ENCODE data around the gene PLXDC2.
"Not testable (repeated sequence)": the region's sequence is repeated elsewhere in the genome, so short reads cannot be mapped to it uniquely, and the experiment has no call there.

The PLXDC2 gene

DNA sequence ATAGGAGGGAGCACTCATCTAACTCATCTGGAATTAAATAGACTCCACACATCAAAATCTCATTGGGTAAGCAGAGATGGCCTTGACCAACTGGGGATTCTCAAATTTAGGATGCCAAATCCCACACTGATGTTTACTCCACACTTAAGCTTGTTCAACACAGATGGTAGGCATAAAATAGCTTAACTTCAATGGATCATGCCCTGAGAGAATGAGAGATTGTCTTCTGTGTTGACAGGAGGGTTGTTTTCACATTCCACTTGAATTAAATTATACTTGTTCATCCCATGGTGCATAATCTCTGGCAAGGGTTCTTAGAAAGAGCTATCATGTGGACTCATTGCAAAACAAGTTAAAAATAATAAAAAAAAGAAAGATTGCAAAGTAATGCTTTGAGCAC, 391.4 kb downstream of the PLXDC2 start:
- H3K4me3 ChIP-seq: no peak overlapping the region
- peaks cover 0 to 6% (median 5%) of the 10 kb centered on the region in 3 donors for H3K36me3 ChIP-seq
- no peaks in the 10 kb centered on the region for H3K9me3 ChIP-seq
- no peak for DNase-seq
- intact Hi-C loops (cut with DNase I; ENCODE audit: low total_unique reads): no loop called here
- no peak overlapping the region for H3K27ac ChIP-seq
- no peaks in the 10 kb centered on the region for H3K4me1 ChIP-seq
- H3K27me3 ChIP-seq: no peaks in the 10 kb centered on the region
- TF ChIP-seq, protein P1, sequence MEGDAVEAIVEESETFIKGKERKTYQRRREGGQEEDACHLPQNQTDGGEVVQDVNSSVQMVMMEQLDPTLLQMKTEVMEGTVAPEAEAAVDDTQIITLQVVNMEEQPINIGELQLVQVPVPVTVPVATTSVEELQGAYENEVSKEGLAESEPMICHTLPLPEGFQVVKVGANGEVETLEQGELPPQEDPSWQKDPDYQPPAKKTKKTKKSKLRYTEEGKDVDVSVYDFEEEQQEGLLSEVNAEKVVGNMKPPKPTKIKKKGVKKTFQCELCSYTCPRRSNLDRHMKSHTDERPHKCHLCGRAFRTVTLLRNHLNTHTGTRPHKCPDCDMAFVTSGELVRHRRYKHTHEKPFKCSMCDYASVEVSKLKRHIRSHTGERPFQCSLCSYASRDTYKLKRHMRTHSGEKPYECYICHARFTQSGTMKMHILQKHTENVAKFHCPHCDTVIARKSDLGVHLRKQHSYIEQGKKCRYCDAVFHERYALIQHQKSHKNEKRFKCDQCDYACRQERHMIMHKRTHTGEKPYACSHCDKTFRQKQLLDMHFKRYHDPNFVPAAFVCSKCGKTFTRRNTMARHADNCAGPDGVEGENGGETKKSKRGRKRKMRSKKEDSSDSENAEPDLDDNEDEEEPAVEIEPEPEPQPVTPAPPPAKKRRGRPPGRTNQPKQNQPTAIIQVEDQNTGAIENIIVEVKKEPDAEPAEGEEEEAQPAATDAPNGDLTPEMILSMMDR (IDR thresholded peaks at IDR 0.05): no peak

DNA sequence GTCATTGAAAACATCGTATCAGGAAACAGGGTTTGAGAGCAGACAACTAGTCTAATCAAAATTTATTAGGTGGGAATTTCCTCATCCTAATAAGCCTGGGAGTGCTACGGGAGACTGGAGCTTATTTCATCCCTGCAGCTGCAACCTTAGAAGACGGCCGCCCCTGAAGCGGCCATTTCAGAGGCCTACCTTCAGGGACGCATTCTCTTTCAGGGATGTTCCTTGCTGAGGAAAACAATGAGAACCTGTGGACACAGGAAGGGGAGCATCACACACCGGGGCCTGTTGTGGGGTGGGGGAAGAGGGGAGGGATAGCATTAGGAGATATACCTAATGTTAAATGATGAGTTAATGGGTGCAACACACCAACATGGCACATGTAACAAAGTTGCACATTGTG, 392.9 kb downstream of the PLXDC2 start:
- DNase-seq; intact Hi-C loops (cut with DNase I; ENCODE audit: low total_unique reads); H3K9me3 ChIP-seq; H3K4me1 ChIP-seq; H3K4me3 ChIP-seq; H3K27ac ChIP-seq; H3K36me3 ChIP-seq; H3K27me3 ChIP-seq: not testable (repeated sequence)

DNA sequence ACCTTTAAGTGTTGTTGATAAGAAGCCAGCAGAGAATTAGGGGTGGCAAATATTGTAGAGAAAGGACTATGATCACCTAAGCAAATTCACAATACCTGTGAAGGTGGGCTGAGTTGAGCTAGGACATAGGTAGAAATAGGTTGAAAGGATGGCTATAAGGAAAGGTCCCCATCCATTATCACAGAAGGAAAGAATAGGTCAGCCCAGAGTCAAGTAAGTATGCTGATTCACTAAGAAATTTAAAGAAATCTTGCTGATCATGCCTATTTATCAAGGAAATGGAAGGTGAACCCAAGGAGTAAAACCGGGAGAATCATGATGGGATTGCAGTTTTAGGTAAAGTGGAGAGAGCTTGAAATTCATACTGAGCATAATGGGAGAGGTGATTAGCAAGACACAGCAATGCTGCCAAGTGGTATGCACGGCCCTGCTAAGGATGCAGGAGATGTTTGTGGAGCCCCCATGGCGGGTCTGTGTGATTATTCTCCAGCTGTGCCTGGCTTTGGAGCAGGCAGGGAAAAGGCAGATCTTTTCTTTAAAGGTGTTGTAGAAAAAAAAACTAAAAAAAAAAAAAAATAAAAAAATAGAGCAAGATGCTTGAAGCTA, 399.4 kb downstream of the PLXDC2 start:
- TF ChIP-seq, protein P1 (IDR thresholded peaks at IDR 0.05): no peak
- Histone ChIP-seq H3K27ac (no peak overlapping the region), H3K36me3 (peaks cover 9 to 14% (median 11%) of the 10 kb centered on the region in 3 donors), H3K4me1 (peaks cover 0 to 15% (median 4%) of the 10 kb centered on the region in 4 donors), H3K27me3 (no peaks in the 10 kb centered on the region), H3K9me3 (no peaks in the 10 kb centered on the region), H3K4me3 (no peak overlapping the region)
- DNase-seq: no peak
- intact Hi-C loops (cut with DNase I; ENCODE audit: low total_unique reads): no loop called here

DNA sequence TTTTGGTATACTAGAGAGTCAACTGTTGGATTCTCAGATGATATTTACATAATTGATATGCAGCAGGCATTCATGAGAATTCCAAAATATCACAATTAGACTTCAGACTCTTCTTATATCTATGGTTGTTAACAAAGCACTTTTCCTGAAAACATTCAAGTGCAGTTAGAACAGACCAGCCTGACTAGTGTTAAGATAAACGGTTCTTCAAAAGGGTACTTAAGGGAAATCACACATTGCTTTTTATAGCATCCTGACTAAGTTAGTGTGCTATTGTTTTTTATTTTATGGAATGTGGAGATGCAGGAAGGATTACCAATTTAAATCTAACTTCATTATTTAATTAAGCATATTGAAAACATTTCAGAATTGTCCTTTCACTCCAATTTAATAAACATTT, 405.1 kb downstream of the PLXDC2 start:
- intact Hi-C loops (cut with DNase I; ENCODE audit: low total_unique reads): no loop called here
- H3K27ac ChIP-seq: no peak overlapping the region
- H3K9me3 ChIP-seq: no peaks in the 10 kb centered on the region
- no peak for DNase-seq
- H3K27me3 ChIP-seq: no peaks in the 10 kb centered on the region
- TF ChIP-seq, protein P1 (IDR thresholded peaks at IDR 0.05): no peak
- H3K4me1 ChIP-seq: peaks cover 0 to 15% (median 4%) of the 10 kb centered on the region in 4 donors
- H3K4me3 ChIP-seq: no peak overlapping the region
- peaks cover 6 to 20% (median 9%) of the 10 kb centered on the region in 3 donors for H3K36me3 ChIP-seq

DNA sequence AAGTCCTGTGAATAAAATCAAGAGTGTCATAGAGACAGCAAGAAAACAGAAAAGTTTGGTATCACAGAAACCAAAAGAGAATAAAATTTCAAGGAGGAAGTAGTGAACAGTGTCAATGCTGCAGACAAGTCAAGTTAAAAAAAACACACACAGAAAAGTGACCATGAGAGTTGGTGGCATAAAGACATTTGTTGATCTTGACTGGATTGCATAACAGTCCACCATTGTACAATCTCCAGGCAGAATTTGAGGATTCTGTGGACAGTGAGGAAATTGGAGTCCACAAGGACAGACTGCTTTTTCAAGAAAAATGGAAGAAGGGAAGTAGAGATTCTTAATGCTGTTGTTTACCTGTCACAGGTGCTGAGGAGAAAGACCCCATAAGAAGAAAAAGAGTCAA, 412.5 kb downstream of the PLXDC2 start:
- Histone ChIP-seq H3K4me3 (no peak overlapping the region), H3K36me3 (peaks cover 0 to 5% (median 0%) of the 10 kb centered on the region in 3 donors), H3K27ac (no peak overlapping the region), H3K27me3 (no peaks in the 10 kb centered on the region), H3K4me1 (no peaks in the 10 kb centered on the region), H3K9me3 (no peaks in the 10 kb centered on the region)
- intact Hi-C loops (cut with DNase I; ENCODE audit: low total_unique reads): no loop called here
- DNase-seq: no peak
- TF ChIP-seq, protein P1 (IDR thresholded peaks at IDR 0.05): no peak

DNA sequence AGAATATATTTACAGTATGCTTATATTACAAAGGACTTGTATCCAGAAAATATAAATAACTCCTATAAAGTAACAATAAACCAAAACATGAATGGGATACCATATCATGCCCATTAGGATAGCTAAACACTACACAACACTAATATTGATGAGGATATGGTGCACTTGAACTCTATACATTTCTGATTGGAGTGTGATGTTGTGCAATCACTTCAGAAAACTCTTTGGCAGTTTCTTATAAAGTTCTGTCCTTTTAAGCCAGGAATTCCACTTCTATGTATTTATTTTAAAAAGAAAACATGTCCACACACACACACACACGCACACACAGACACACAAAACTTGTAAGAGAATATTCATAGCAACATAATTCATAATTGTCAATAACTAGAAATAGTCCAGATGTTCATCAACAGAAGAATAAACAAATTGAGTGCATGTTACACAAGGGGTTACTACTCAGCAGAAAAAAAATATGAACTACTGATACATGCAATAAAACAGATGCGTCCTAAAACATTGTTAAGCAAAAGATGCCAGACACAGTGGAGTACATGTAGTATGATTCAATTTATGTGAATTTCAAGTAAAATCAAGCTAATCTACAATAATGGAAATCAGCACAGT, 416.0 kb downstream of the PLXDC2 start:
- no peak overlapping the region for H3K27ac ChIP-seq
- no peaks in the 10 kb centered on the region for H3K9me3 ChIP-seq
- TF ChIP-seq, protein P1 (IDR thresholded peaks at IDR 0.05): no peak
- peaks cover 0 to 5% (median 0%) of the 10 kb centered on the region in 3 donors for H3K36me3 ChIP-seq
- no peak overlapping the region for H3K4me3 ChIP-seq
- no peak for DNase-seq
- no peaks in the 10 kb centered on the region for H3K4me1 ChIP-seq
- no peaks in the 10 kb centered on the region for H3K27me3 ChIP-seq
- intact Hi-C loops (cut with DNase I; ENCODE audit: low total_unique reads): no loop called here

All from tibial artery (tissue), 4 donors.